Activated naive CD4-positive, alpha-beta T cell treated with Interleukin-2 at 50 U/mL for 16 hours (primary cell): ENCODE data around the gene PFKFB4.
A peak's percentile ranks its signal among the peaks of the same experiment; 100 is the strongest.

ENCODE experiments used
- DNase-seq: peaks from one replicate; pipeline ENCODE4 v3.0.0-alpha.2; 2020

The PFKFB4 gene

DNA sequence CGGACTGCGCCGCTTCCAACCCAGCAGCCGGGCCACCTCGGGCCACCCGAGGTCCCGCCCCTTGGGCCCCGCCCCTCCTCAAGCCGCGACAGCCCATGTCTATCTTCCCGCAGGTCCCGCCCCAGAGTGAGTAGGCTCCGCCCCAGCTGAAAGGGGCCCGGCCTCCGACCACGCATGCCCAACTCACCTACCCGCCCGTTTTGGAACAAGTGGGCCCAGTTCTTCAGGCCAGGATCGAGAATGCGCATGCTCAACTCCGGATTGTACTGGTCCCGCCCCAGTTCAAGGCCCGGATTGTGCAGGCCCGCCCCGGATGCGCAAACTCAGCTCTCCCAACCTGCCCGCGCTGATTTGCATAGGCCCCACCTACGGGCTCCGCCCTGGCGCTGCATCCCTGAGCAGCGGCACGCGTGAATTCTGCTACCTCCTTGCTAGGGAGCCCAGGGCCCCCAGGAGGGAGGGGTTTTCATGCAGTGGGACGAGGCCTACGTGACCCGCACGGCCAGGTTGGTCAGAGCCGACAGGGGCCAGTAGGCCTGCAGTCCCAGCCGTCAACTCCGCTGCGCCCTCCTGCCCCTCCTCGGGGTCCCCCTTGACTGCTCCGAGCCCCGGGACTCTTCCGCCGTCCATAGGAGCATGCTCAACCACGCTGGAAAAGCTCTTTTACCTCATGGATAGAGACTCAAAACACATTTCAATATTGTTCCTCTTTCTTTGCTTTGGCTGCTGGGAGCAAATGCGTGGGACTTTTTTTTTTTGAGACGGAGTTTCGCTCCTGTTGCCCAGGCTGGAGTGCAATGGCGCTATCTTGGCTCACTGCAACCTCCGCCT is at the start of gene PFKFB4:
Gene PFKFB4 (minus strand): TSS at position 8 of the 831 bp plus-strand sequence. CDS start 26 bp downstream, outside the sequence.
- peak; percentile 99 for DNase-seq

- no peak for DNase-seq
Observed at GRCh38 chr3:48601622-48601994, 45.0 kb upstream of the PFKFB4 start.

DNA sequence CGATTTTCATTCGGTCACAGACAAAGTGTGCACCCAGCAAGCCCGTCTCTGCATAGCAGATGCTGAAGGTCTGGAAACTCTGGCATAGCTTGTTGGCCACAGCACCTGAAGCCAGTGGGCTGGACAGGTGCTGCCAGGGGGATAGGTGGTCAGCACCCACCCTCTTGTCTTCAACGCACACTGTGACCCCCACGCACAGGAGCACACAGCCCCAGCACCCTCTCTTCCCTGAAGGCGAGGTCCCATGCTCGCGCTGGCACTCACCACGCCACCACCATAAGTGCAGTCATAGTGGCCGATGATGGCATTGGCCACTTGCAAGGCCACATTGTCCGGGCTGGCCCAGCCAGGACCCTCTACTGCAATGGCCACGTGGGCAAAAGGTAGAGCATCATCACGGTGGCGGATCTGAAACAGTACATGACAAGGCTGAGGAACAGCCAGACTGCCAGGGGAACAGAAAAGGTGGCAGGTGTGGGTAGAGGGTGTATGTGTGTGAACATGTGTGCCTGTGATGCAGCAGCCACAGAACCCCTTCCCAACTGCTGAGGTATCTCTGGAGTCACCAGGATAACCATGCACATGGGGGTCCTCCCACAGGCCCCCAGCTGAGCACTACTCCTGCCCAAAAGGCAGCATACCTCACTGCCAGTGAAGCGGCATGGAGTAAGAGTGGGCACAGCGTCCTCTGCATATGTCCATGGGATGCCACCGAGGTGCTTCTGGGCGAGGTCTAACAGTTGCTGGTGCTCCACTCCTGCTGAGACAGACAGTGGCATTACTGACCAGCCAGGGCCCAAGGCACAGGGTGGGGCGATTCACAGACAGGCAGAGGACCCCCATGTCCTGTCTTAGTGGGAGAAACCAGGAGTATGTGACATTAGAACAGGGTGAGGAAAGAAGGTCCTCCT is 44.4 kb upstream of the PFKFB4 start:
- no peak for DNase-seq

GRCh38 chr3:48599509-48600285 is 43.1 kb upstream of the PFKFB4 start:
- no peak for DNase-seq

- DNase-seq, result no peak
Observed at GRCh38 chr3:48599077-48599501, 42.5 kb upstream of the PFKFB4 start.

- no peak for DNase-seq
Observed at GRCh38 chr3:48598323-48599076, 41.9 kb upstream of the PFKFB4 start.

GRCh38 chr3:48597408-48597800 is 40.8 kb upstream of the PFKFB4 start:
- no peak for DNase-seq

DNA sequence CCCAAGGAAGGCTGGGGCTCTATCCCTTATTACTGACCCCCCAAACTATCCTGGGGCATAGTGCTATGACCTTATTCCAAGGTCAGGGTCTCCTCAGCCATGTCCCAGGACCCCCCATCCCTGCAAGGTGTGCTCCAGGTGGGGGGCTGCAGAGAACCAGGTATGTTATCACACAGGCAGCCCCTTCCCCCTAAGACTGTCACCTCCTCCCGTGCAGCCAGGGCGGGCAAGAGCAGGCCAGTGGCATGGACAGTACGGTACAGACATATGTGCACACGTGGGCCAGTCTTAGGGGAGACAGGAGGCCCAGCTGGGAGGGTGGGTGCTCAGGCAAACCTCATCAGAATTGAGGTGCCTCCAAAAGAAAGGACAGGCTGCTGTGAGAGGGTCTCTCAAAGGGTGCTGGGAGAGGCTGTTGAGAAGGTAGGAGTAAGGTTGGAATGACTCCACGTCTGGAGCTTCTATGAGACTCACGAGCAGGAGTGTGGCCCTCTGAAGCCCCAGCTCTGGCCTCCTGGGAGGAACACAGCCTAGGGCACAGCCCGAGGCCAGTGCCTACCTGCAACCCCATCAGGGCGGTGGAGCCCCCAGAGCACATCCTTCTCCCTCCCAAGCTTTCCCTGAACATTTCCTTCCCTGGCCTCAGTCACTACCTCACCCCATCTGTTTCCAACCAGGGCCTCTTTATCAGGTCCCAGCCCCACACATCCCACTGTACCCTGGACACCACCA is 40.2 kb upstream of the PFKFB4 start:
- DNase-seq, result no peak

DNA sequence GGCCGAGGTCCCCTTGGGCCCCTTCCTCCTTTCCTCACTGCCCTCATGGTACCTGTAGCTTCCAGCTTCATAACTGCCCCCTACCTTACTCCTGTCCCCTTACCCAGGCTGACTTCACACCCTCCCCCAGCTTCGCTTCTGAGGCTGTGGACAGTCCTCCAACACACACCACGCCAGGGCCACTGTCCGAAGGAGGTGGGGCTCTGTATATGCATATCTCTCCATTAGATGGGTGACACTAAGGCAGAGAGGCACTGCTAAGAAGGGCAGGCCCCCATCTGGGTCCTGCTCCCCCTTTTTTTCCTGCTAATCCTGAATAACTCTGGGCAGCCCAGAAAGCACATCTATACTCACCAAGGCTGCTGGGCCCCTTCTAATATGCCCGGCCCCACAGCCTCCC is 39.6 kb upstream of the PFKFB4 start:
- DNase-seq, result no peak

GRCh38 chr3:48595526-48596121 is 39.0 kb upstream of the PFKFB4 start:
- no peak for DNase-seq

DNA sequence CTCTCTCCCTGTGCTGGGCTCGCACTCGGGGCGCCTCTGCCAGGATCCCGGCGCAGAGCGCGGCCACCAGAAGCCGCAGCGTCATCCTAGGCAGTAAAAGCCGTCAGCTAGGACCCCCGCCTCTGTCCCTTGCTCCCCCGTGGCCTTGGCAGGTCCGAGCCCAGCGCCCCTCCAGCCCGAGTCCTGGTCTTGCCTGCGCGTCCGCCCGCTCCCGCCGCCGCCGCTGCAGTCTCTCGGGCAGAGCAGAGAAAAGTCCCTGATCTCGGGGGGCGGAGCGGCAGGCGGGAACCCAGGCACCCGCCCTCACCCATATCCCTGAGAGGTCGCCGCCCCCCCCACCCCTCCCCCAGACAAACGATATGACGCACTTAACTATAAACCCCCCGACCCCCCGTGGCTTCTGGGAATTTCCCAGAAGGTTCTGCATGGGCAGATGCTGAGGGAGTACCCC is 38.5 kb upstream of the PFKFB4 start, which contains the start of gene COL7A1:
Gene COL7A1 (minus strand): TSS at position 255 of the 451 bp plus-strand sequence. CDS start 170 bp downstream, at position 85.
- no peak for DNase-seq

DNA sequence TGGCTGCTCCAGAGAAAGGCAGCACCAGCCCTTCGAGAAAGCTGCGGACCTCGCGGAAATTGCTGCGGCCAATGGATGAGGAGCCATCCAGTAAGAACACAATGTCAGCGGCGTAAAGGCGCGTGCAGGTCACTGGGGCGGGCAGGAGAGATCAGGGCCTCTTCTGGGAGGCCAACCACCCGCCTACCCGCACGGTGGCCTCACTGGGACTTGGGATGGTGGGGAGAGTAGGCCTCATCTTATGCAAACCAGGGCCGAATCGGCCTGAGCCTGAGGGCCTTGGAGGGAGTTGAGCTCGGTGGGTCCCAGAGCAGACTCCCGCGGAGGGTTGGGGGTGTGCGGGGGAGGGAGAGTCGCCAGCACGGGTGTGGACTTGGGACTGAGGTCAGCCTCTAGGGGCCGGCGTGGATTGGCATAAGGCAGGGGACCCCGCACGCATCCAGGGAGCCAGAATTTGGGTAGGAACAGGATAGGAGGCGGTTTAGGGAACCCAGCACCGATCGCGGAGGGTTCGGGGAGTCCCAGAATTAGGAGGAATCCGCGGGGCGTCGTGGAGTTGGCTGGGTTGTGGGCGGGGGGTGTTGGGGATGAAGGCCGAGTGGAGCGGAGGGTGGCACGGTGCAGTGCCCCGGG is 37.9 kb upstream of the PFKFB4 start:
- no peak for DNase-seq

GRCh38 chr3:48593337-48593736 is 36.7 kb upstream of the PFKFB4 start:
- no peak for DNase-seq

DNA sequence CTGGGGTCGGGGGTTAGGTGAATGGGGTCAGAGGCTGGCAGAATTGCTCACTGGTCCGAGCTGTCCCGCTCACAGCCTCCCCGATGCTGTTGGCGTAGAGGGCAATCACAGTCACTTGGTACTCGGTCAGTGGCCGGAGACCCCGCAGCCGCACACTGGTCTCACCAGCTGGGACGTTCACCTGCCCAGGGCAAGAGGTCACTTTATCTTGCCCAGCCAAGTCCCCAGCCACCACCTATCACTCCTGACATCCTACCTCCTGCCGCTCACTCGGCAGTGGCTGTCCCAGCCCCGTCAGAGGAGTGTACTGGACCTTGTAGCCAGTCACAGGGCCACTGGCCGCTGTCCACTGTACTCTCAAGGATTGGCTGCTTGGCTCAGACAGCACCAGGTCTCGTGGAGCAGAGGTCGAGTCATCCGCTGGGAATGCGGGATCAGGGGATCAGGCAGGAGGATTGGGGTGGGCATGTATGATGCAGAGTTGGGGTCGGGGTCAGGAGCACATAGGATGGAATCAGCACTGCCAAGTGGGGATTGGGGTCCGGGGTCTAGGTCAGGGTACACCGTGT is 36.0 kb upstream of the PFKFB4 start:
- DNase-seq, result no peak

GRCh38 chr3:48591886-48592518 is 35.4 kb upstream of the PFKFB4 start:
- DNase-seq, result no peak

DNA sequence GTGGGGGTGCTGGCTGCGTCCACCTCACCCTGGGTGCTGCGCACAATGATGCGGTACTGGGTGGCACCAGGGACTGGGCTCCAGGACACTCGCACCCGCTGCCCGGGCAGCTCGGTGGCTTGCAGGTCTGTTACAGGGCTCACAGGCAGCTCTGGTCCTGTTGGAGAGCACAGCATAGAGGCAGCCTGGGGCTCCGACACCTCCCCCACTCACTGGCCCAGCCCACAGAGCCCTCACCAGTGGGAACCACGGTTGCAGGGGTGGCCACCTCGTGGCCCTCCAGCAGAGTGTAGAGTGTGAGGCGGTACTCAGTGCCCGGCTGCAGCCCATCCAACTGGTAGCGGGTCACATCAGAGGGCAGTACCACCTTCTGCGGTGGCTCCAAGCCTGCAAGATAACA is 34.8 kb upstream of the PFKFB4 start:
- DNase-seq, result no peak

GRCh38 chr3:48588230-48588629 is 31.6 kb upstream of the PFKFB4 start:
- no peak for DNase-seq

DNA sequence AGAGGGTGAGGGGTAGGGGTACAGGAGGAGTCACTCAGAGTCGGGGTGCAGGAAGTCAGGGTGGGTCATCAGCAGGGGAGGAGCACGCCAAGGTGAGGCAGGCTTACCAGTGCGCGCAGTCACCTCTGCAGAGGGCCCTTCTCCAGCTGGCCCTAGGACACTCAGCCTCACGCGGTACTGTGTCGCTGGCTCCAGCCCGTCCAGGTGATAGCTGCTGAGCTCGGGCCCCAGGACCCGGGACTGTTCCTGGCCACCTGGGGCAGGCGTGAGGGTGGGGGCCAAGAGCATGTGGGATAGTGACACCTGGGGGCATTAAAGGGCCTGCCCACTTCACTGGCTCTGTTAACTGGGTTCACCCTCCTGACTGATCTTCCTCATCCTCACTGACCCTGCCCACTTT is 31.1 kb upstream of the PFKFB4 start:
- no peak for DNase-seq

DNA sequence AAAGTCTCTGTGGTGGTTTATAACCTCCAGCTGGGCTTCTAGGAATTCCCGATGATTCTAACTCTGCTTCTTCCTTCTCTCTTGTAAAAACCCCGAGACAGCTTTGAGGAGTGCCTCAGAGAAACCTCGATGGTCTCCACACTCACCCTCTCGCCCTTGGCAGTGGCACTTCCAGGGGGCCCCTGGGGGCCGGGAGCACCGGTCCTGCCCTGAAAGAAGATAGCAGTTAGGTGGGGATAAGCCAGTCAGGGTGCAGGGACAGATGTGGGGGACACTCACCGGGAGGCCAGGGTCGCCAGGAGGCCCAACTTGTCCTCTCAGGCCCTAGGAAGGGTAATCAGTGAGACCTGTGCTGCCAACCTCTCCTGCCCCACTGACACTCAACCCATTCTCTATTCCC is 28.8 kb upstream of the PFKFB4 start:
- DNase-seq, result no peak

DNA sequence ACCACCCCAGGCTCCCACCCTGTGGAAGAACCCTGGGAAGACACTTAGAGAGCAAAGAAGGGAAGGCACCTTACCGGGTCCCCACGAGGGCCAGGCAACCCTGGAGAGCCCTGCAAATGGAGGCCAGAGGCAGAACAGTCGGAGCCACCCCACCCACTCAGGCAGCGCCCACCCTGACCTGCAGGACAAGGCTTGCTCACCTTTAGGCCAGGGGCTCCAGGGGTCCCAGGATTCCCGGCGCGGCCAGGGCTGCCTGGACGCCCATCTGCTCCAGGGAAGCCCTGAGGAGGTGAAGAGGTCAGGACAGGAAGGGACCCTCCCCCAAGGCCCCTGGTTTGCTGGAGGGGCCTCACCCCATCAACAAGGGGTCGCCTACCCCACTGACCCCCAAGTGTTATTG is 28.2 kb upstream of the PFKFB4 start:
- no peak for DNase-seq
